Neuronal stem cell (in vitro differentiated cells): ENCODE measurements around the gene CTRB2.
A peak's percentile ranks its signal among the peaks of the same experiment; 100 is the strongest.

Experiments used
- DNase-seq: peaks from one replicate; pipeline ENCODE4 v3.0.0-alpha.2; 2013; ENCODE audit warnings: low spot score
- H2AFZ ChIP-seq: one replicate; pipeline ENCODE4 v1.6.1; 2013; ENCODE audit warnings: mild to moderate bottlenecking, low read length, inconsistent platforms
- H2AK5ac ChIP-seq: 2 replicates; pipeline ENCODE4 v1.6.1; 2013; ENCODE audit warnings: low read depth, mild to moderate bottlenecking, inconsistent platforms, low read length, moderate library complexity, mixed read lengths
- H2BK120ac ChIP-seq: 2 replicates; pipeline ENCODE4 v1.6.1; 2013; ENCODE audit warnings: low read depth, mild to moderate bottlenecking, inconsistent platforms, low read length, moderate library complexity, mixed read lengths
- H2BK12ac ChIP-seq: one replicate; pipeline ENCODE4 v1.6.1; 2013; ENCODE audit warnings: low read length, inconsistent platforms
- H2BK15ac ChIP-seq: 2 replicates; pipeline ENCODE4 v1.6.1; 2013; ENCODE audit warnings: mild to moderate bottlenecking, low read length, inconsistent platforms, mixed read lengths
- H2BK5ac ChIP-seq: one replicate; pipeline ENCODE4 v1.6.1; 2013; ENCODE audit warnings: inconsistent platforms, mild to moderate bottlenecking, low read length, moderate library complexity
- H3K14ac ChIP-seq: one replicate; pipeline ENCODE4 v1.6.1; 2013; ENCODE audit warnings: low read length, inconsistent platforms
- H3K18ac ChIP-seq: 2 replicates; pipeline ENCODE4 v1.6.1; 2013; ENCODE audit warnings: low read length, inconsistent platforms
- H3K23ac ChIP-seq: 2 replicates; pipeline ENCODE4 v1.6.1; 2013; ENCODE audit warnings: low read depth, mild to moderate bottlenecking, mixed read lengths, low read length, inconsistent platforms; ENCODE audit not compliant: poor library complexity
- H3K27ac ChIP-seq: replicated peaks from 3 replicates; pipeline ENCODE4 v1.5.1; 2013; ENCODE audit warnings: low read length, inconsistent platforms
- H3K27me3 ChIP-seq, 3 experiments: 2 replicates each; pipeline ENCODE4 v1.6.1; 2013; ENCODE audit warnings: low read length in 3 of 3, mild to moderate bottlenecking in 2 of 3, inconsistent platforms in 1 of 3, low read depth in 1 of 3, mixed read lengths in 1 of 3, moderate library complexity in 1 of 3; ENCODE audit not compliant: control insufficient read depth in 3 of 3, insufficient read depth in 3 of 3
- H3K36me3 ChIP-seq, 2 donors: replicated peaks in 1 of 2; 2 replicates each; pipeline ENCODE4 v1.6.1; 2013; ENCODE audit warnings: low read length in 2 of 2; ENCODE audit not compliant: control insufficient read depth in 2 of 2, insufficient read depth in 2 of 2
- H3K4ac ChIP-seq: 2 replicates; pipeline ENCODE4 v1.6.1; 2013; ENCODE audit warnings: inconsistent platforms, mild to moderate bottlenecking, low read length, moderate library complexity
- H3K4me1 ChIP-seq, 2 donors: 1 replicate in 1 of 2; 2 replicates in 1 of 2; pipeline ENCODE4 v1.6.1; 2013; ENCODE audit warnings: low read length in 2 of 2, low read depth in 1 of 2; ENCODE audit not compliant: control insufficient read depth in 2 of 2, insufficient read depth in 1 of 2
- H3K4me2 ChIP-seq: one replicate; pipeline ENCODE4 v1.6.1; 2013; ENCODE audit warnings: mild to moderate bottlenecking, low read length, inconsistent platforms; ENCODE audit not compliant: insufficient read depth, poor library complexity, severe bottlenecking
- H3K4me3 ChIP-seq, 2 donors: 2 replicates each; pipeline ENCODE4 v1.5.1; 2013; ENCODE audit warnings: low read length in 2 of 2, mild to moderate bottlenecking in 2 of 2, inconsistent platforms in 1 of 2, moderate library complexity in 1 of 2
- H3K79me1 ChIP-seq: one replicate; pipeline ENCODE4 v1.6.1; 2013; ENCODE audit warnings: low read depth, mild to moderate bottlenecking, inconsistent platforms, low read length, moderate library complexity
- H3K9ac ChIP-seq: one replicate; pipeline ENCODE4 v1.6.1; 2013; ENCODE audit warnings: mild to moderate bottlenecking, low read depth, low read length, inconsistent platforms; ENCODE audit not compliant: poor library complexity
- H3K9me3 ChIP-seq, 2 donors: replicated peaks in 1 of 2; 2 replicates each; pipeline versions ENCODE3 to v1.6.1; 2013; ENCODE audit warnings: low read length in 2 of 2, mild to moderate bottlenecking in 2 of 2, inconsistent platforms in 1 of 2, low read depth in 1 of 2, mixed read lengths in 1 of 2, moderate library complexity in 1 of 2; ENCODE audit not compliant: control insufficient read depth in 2 of 2, insufficient read depth in 1 of 2
- H4K8ac ChIP-seq: one replicate; pipeline ENCODE4 v1.6.1; 2013; ENCODE audit warnings: low read depth, mild to moderate bottlenecking, inconsistent platforms, low read length, moderate library complexity
- H4K91ac ChIP-seq: one replicate; pipeline ENCODE4 v1.6.1; 2013; ENCODE audit warnings: low read length, low read depth, mild to moderate bottlenecking, inconsistent platforms; ENCODE audit not compliant: poor library complexity
- WGBS, 2 donors: extraction: QIAGEN DNeasy Blood & Tissue Kit; methylation state at CpG; one replicate each; pipeline ENCODE4 v1.1.7; 2013; ENCODE audit warnings: missing lambda C conversion rate in 2 of 2, mixed read lengths in 1 of 2; ENCODE audit not compliant: insufficient read length in 2 of 2, insufficient replicate concordance in 1 of 2; ENCODE audit errors: extremely low coverage in 2 of 2; 5-methylcytosine and 5-hydroxymethylcytosine counted together

Gene CTRB2

GRCh38 chr16:75193730-75194444 lies 13.1 kb downstream of the CTRB2 start:
- no peak overlapping the region for H3K18ac ChIP-seq
- H3K27ac ChIP-seq: no peak overlapping the region
- H2AK5ac ChIP-seq: no peak overlapping the region
- H4K91ac ChIP-seq: no peak overlapping the region
- no peak overlapping the region for H3K14ac ChIP-seq
- H2BK120ac ChIP-seq: no peak overlapping the region
- H2BK12ac ChIP-seq: no peak overlapping the region
- H3K4ac ChIP-seq: no peak overlapping the region
- no peak overlapping the region for H2AFZ ChIP-seq
- H3K4me3 ChIP-seq: no peak overlapping the region
- H3K23ac ChIP-seq: no peak overlapping the region
- peaks cover 0 to 3% of the 10 kb centered on the region in 2 donors for H3K9me3 ChIP-seq
- no CpG with 5 or more reads among the region's 10 CpGs for WGBS, 2 donors
- no peak overlapping the region for H2BK15ac ChIP-seq
- no peak for DNase-seq
- no peaks in the 10 kb centered on the region for H3K36me3 ChIP-seq
- no peaks in the 10 kb centered on the region for H3K79me1 ChIP-seq
- no peak overlapping the region for H4K8ac ChIP-seq
- no peaks in the 10 kb centered on the region for H3K4me1 ChIP-seq
- H3K4me2 ChIP-seq: no peak overlapping the region
- H3K27me3 ChIP-seq: peaks cover 0 to 6% (median 0%) of the 10 kb centered on the region in 3 experiments
- no peak overlapping the region for H3K9ac ChIP-seq
- no peak overlapping the region for H2BK5ac ChIP-seq

DNA sequence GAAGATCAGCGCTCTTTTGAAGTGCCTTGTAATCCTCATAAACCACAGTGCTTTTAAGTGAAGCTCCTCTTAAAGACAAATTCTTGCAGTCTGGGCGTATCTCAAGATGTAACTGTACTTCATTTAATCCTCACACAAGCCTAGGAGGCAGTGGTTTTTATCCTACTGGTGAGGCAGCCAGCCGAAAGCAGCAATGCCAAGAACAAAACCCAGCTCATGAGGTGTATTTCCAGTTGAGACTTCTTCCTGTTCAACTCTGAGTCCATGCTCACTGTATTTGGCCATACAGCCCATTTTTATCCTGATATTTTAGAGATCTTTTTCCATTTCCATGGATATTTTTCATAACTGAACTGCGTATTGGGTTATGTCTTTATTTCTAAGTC lies 13.7 kb downstream of the CTRB2 start:
- no peak overlapping the region for H2BK12ac ChIP-seq
- peaks cover 0 to 6% (median 0%) of the 10 kb centered on the region in 3 experiments for H3K27me3 ChIP-seq
- H3K9me3 ChIP-seq: peaks cover 0 to 5% of the 10 kb centered on the region in 2 donors
- H2BK5ac ChIP-seq: no peak overlapping the region
- no peak overlapping the region for H3K9ac ChIP-seq
- H3K4me1 ChIP-seq: no peaks in the 10 kb centered on the region
- no peak overlapping the region for H3K18ac ChIP-seq
- H2BK120ac ChIP-seq: no peak overlapping the region
- H3K4me2 ChIP-seq: no peak overlapping the region
- no peak overlapping the region for H3K23ac ChIP-seq
- H4K8ac ChIP-seq: no peak overlapping the region
- no peak overlapping the region for H3K4me3 ChIP-seq
- WGBS, 2 donors: no CpG with 5 or more reads among the region's 4 CpGs
- no peak overlapping the region for H3K4ac ChIP-seq
- no peak overlapping the region for H2BK15ac ChIP-seq
- H3K14ac ChIP-seq: no peak overlapping the region
- H2AFZ ChIP-seq: no peak overlapping the region
- H3K36me3 ChIP-seq: no peaks in the 10 kb centered on the region
- H3K27ac ChIP-seq: no peak overlapping the region
- H4K91ac ChIP-seq: no peak overlapping the region
- H2AK5ac ChIP-seq: no peak overlapping the region
- H3K79me1 ChIP-seq: no peaks in the 10 kb centered on the region
- no peak for DNase-seq

GRCh38 chr16:75192606-75193264 lies 14.2 kb downstream of the CTRB2 start:
- H3K27me3 ChIP-seq: peaks cover 0 to 6% (median 0%) of the 10 kb centered on the region in 3 experiments
- WGBS, 2 donors: no CpG with 5 or more reads among the region's 21 CpGs
- no peak for DNase-seq

GRCh38 chr16:75189638-75190245 lies 17.2 kb downstream of the CTRB2 start:
- no peak overlapping the region for H3K9ac ChIP-seq
- no peak overlapping the region for H2AK5ac ChIP-seq
- H3K4me2 ChIP-seq: no peak overlapping the region
- no peak overlapping the region for H4K91ac ChIP-seq
- H2AFZ ChIP-seq: no peak overlapping the region
- H3K79me1 ChIP-seq: no peaks in the 10 kb centered on the region
- H4K8ac ChIP-seq: peak overlapping the region; percentile 23
- H2BK12ac ChIP-seq: no peak overlapping the region
- no peak for DNase-seq
- H2BK15ac ChIP-seq: no peak overlapping the region
- H3K18ac ChIP-seq: no peak overlapping the region
- H3K4ac ChIP-seq: no peak overlapping the region
- H3K14ac ChIP-seq: no peak overlapping the region
- no peaks in the 10 kb centered on the region for H3K36me3 ChIP-seq
- H3K23ac ChIP-seq: peak overlapping the region; percentile 37
- no peak overlapping the region for H3K4me3 ChIP-seq
- H2BK120ac ChIP-seq: no peak overlapping the region
- peaks cover 0 to 2% of the 10 kb centered on the region in 2 donors for H3K9me3 ChIP-seq
- no CpG with 5 or more reads among the region's 8 CpGs for WGBS, 2 donors
- no peak overlapping the region for H2BK5ac ChIP-seq
- peaks cover 0 to 4% (median 0%) of the 10 kb centered on the region in 3 experiments for H3K27me3 ChIP-seq
- no peaks in the 10 kb centered on the region for H3K4me1 ChIP-seq
- H3K27ac ChIP-seq: no peak overlapping the region

More at GRCh38 chr16:75192606-75193264, 14.2 kb downstream of the CTRB2 start:
- Histone ChIP-seq H3K27ac (no peak overlapping the region), H4K91ac (no peak overlapping the region), H3K79me1 (no peaks in the 10 kb centered on the region), H3K36me3 (no peaks in the 10 kb centered on the region), H3K9ac (no peak overlapping the region), H3K18ac (no peak overlapping the region), H4K8ac (no peak overlapping the region), H3K4ac (no peak overlapping the region), H3K9me3 (peaks cover 0 to 5% of the 10 kb centered on the region in 2 donors), H2AFZ (no peak overlapping the region), H2AK5ac (no peak overlapping the region), H2BK15ac (no peak overlapping the region), H3K4me2 (no peak overlapping the region), H3K4me3 (no peak overlapping the region), H3K4me1 (no peaks in the 10 kb centered on the region), H3K14ac (no peak overlapping the region), H2BK12ac (no peak overlapping the region), H2BK5ac (no peak overlapping the region), H2BK120ac (no peak overlapping the region), H3K23ac (no peak overlapping the region)
